ENCODE data around the gene LCN12. TPM values are rescaled to one million over a fixed set of nuclear protein-coding genes. Genes with fewer than 3 reads are reported as not detected.

Gene LCN12
- total RNA-seq, 1 donor from 2014 or later: 1.2 TPM

GRCh38 chr9:136970361-136970760, 18.3 kb downstream of the LCN12 start:
- TF ChIP-seq CTCF (conservative IDR thresholded peaks at IDR 0.05; ENCODE audit: low read depth, low read length): no peak
- H3K4me3 ChIP-seq (ENCODE audit: low read depth, low read length): no peak overlapping the region
- no peak for DNase-seq (ENCODE audit: low read depth)

DNA sequence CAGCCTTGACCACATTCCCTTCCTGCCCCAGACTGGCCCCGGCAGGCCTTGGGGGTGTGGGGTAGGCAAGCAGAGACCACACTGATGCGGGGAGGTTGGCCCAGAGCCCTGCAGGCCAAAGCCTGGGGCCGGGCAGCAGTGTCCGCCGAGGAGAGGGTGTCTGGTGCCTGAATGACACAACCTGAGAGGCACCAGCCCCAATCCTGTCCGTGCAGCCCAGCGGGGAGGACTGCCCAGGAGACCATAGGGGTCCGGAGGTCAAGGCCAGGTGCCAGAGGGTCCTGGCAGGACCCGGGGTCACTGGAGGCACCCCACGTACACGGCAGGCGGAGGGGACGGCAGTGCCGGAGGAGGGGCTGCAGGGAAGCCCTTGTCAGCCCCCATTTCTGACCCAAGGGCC, 19.7 kb downstream of the LCN12 start:
- no peak for TF ChIP-seq CTCF (conservative IDR thresholded peaks at IDR 0.05; ENCODE audit: low read depth, low read length)
- H3K4me3 ChIP-seq (ENCODE audit: low read depth, low read length): no peak overlapping the region
- no peak for DNase-seq (ENCODE audit: low read depth)

GRCh38 chr9:136972335-136972734, 20.3 kb downstream of the LCN12 start:
- no peak overlapping the region for H3K4me3 ChIP-seq (ENCODE audit: low read depth, low read length)
- no peak for TF ChIP-seq CTCF (conservative IDR thresholded peaks at IDR 0.05; ENCODE audit: low read depth, low read length)
- no peak for DNase-seq (ENCODE audit: low read depth)

- TF ChIP-seq CTCF (conservative IDR thresholded peaks at IDR 0.05; ENCODE audit: low read depth, low read length): no peak
- DNase-seq (ENCODE audit: low read depth): no peak
- H3K4me3 ChIP-seq (ENCODE audit: low read depth, low read length): no peak overlapping the region
Measured at GRCh38 chr9:136972743-136973142, 20.7 kb downstream of the LCN12 start.

GRCh38 chr9:136973618-136974617, 21.8 kb downstream of the LCN12 start:
- H3K4me3 ChIP-seq (ENCODE audit: low read depth, low read length): no peak overlapping the region
- no peak for TF ChIP-seq CTCF (conservative IDR thresholded peaks at IDR 0.05; ENCODE audit: low read depth, low read length)
- DNase-seq (ENCODE audit: low read depth): no peak

- no peak overlapping the region for H3K4me3 ChIP-seq (ENCODE audit: low read depth, low read length)
- TF ChIP-seq CTCF (conservative IDR thresholded peaks at IDR 0.05; ENCODE audit: low read depth, low read length): no peak
- DNase-seq (ENCODE audit: low read depth): no peak
Measured at GRCh38 chr9:136974817-136975535, 22.9 kb downstream of the LCN12 start.

All from epithelial cell of proximal tubule (primary cell).